K562 (cell line): ENCODE measurements around the gene LHX5.

Experiments
- FOXM1 ChIP-seq, 2 experiments: fragments of 450-650 bp in 1 of 2; sonication (generic) in 1 of 2; formaldehyde crosslinking in 1 of 2; IDR thresholded peaks; 2 replicates each; pipeline versions ENCODE4 v1.6.1 to v1.9.0; 2017 to 2022; ENCODE audit warnings: low read depth in 2 of 2, mild to moderate bottlenecking in 2 of 2, missing genetic modification reagents in 1 of 2, moderate library complexity in 1 of 2
- HDAC2 ChIP-seq: fragments of 450-650 bp; IDR thresholded peaks from 2 replicates; pipeline ENCODE4 v1.6.1; 2016; ENCODE audit warnings: mild to moderate bottlenecking
- MYC ChIP-seq, 2 experiments: fragments of 250-450 bp in 1 of 2; sonication (Bioruptor Pico) in 1 of 2; IDR thresholded peaks; 2 replicates each; pipeline versions ENCODE4 v1.5.1 to v1.6.1; 2012 to 2021; ENCODE audit warnings: low read depth in 2 of 2, borderline replicate concordance in 1 of 2, improper control_type of control experiment in 1 of 2, low read length in 1 of 2, mild to moderate bottlenecking in 1 of 2, moderate library complexity in 1 of 2
- POLR2A ChIP-seq: fragments of 450-650 bp; conservative IDR thresholded peaks from 2 replicates; pipeline ENCODE4 v1.6.1; 2016
- PTBP1 ChIP-seq: fragments of 200-400 bp; formaldehyde crosslinking; IDR thresholded peaks from 2 replicates; pipeline ENCODE4 v1.6.1; 2017; ENCODE audit warnings: low read depth, low read length
- TEAD4 ChIP-seq, 2 experiments: sonication (generic) in 1 of 2; formaldehyde crosslinking in 1 of 2; IDR thresholded peaks; 2 replicates each; pipeline versions ENCODE4 v1.6.1 to v1.8.0; 2012 to 2022; ENCODE audit warnings: borderline replicate concordance in 1 of 2, inconsistent platforms in 1 of 2, low read length in 1 of 2, mild to moderate bottlenecking in 1 of 2, missing genetic modification reagents in 1 of 2
- TF ChIP-seq, protein P1 (sequence below), 2 experiments: IDR thresholded peaks; 2 replicates each; pipeline ENCODE4 v1.6.1; 2011; ENCODE audit warnings: borderline replicate concordance in 1 of 2, control low read depth in 1 of 2, low read depth in 1 of 2, low read length in 1 of 2, mild to moderate bottlenecking in 1 of 2, mixed read lengths in 1 of 2, moderate library complexity in 1 of 2; ENCODE audit not compliant: insufficient read depth in 1 of 2, insufficient read length in 1 of 2, poor library complexity in 1 of 2, severe bottlenecking in 1 of 2; ENCODE audit errors: extremely low read depth in 1 of 2
- TF ChIP-seq, protein P2 (sequence below): sonication (generic); formaldehyde crosslinking; IDR thresholded peaks from 2 replicates; pipeline ENCODE4 v1.8.0; 2022; ENCODE audit warnings: mild to moderate bottlenecking, missing genetic modification reagents
- TF ChIP-seq, protein P3 (sequence below): fragments of 250-450 bp; sonication (Bioruptor Pico); IDR thresholded peaks from 2 replicates; pipeline ENCODE4 v1.8.0; 2021; ENCODE audit warnings: borderline replicate concordance, mild to moderate bottlenecking, moderate library complexity; ENCODE audit not compliant: poor library complexity, severe bottlenecking
- TF ChIP-seq, protein P4 (sequence below): sonication (generic); formaldehyde crosslinking; IDR thresholded peaks from 2 replicates; pipeline ENCODE4 v1.9.0; 2022; ENCODE audit warnings: mild to moderate bottlenecking, missing genetic modification reagents
- TF ChIP-seq, protein P5 (sequence below), 3 experiments: IDR thresholded peaks in 2 of 3; conservative IDR thresholded peaks in 1 of 3; 2 replicates each; pipeline ENCODE4 v1.5.1; 2011 to 2012; ENCODE audit warnings: low read length in 3 of 3, mild to moderate bottlenecking in 3 of 3, control low read depth in 2 of 3, improper control_type of control experiment in 1 of 3, inconsistent platforms in 1 of 3, low read depth in 1 of 3, mixed read lengths in 1 of 3, moderate library complexity in 1 of 3; ENCODE audit not compliant: insufficient read depth in 2 of 3

DNA sequence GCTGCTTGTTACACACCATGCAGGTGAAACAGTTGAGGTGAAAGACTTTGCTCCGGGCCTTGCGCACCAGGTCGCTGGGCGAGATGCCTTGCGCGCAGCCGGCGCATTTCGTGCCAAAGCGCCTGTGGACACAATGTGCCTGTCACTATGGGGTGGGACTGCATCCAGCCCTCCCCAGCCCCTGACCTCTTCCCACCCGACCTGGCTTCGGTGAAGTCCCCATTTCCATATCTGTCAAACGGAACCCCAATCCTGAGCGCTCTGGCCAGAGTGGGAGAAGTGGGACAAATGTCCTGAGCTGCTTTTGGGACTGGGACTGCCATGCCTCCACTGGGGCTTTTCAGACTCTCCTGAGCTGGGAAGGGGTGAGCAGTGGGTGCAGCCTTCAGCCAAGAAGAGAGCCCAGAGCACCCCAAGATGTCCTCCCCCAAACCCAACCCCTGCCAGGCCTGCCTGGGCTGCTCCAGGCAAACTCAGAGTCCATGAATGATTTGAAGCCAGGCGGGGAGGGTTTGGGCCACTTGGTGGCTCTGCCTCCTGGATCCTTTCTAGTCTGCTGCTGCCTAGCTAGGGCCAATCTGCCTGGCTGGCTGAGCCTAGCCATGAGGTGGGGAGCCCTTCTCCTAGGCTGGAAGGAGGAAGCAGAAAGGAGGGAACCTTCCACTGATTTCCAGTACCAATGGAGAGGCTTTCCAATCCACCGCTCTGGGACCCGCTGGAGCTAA is 2.3 kb downstream of the LHX5 start:
- TF ChIP-seq PTBP1 = no peak
- TF ChIP-seq, protein P1, sequence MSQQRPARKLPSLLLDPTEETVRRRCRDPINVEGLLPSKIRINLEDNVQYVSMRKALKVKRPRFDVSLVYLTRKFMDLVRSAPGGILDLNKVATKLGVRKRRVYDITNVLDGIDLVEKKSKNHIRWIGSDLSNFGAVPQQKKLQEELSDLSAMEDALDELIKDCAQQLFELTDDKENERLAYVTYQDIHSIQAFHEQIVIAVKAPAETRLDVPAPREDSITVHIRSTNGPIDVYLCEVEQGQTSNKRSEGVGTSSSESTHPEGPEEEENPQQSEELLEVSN (IDR thresholded peaks at IDR 0.05; ENCODE audit: borderline replicate concordance in 1 of 2, extremely low read depth in 1 of 2, insufficient read depth in 1 of 2, insufficient read length in 1 of 2, low read depth in 1 of 2, low read length in 1 of 2, poor library complexity in 1 of 2, severe bottlenecking in 1 of 2) = no peak
- TF ChIP-seq, protein P2, sequence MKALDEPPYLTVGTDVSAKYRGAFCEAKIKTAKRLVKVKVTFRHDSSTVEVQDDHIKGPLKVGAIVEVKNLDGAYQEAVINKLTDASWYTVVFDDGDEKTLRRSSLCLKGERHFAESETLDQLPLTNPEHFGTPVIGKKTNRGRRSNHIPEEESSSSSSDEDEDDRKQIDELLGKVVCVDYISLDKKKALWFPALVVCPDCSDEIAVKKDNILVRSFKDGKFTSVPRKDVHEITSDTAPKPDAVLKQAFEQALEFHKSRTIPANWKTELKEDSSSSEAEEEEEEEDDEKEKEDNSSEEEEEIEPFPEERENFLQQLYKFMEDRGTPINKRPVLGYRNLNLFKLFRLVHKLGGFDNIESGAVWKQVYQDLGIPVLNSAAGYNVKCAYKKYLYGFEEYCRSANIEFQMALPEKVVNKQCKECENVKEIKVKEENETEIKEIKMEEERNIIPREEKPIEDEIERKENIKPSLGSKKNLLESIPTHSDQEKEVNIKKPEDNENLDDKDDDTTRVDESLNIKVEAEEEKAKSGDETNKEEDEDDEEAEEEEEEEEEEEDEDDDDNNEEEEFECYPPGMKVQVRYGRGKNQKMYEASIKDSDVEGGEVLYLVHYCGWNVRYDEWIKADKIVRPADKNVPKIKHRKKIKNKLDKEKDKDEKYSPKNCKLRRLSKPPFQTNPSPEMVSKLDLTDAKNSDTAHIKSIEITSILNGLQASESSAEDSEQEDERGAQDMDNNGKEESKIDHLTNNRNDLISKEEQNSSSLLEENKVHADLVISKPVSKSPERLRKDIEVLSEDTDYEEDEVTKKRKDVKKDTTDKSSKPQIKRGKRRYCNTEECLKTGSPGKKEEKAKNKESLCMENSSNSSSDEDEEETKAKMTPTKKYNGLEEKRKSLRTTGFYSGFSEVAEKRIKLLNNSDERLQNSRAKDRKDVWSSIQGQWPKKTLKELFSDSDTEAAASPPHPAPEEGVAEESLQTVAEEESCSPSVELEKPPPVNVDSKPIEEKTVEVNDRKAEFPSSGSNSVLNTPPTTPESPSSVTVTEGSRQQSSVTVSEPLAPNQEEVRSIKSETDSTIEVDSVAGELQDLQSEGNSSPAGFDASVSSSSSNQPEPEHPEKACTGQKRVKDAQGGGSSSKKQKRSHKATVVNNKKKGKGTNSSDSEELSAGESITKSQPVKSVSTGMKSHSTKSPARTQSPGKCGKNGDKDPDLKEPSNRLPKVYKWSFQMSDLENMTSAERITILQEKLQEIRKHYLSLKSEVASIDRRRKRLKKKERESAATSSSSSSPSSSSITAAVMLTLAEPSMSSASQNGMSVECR (CRISPR knock-in tag) = no peak
- TF ChIP-seq, protein P3, sequence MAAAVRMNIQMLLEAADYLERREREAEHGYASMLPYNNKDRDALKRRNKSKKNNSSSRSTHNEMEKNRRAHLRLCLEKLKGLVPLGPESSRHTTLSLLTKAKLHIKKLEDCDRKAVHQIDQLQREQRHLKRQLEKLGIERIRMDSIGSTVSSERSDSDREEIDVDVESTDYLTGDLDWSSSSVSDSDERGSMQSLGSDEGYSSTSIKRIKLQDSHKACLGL (CRISPR knock-in tag) = no peak
- TF ChIP-seq, protein P4, sequence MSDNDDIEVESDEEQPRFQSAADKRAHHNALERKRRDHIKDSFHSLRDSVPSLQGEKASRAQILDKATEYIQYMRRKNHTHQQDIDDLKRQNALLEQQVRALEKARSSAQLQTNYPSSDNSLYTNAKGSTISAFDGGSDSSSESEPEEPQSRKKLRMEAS = no peak
- no peak for TF ChIP-seq FOXM1 (IDR thresholded peaks at IDR 0.05; ENCODE audit: low read depth)
- no peak for TF ChIP-seq FOXM1 (CRISPR knock-in tag; IDR thresholded peaks at IDR 0.05; ENCODE audit: low read depth)
- TF ChIP-seq, protein P5, sequence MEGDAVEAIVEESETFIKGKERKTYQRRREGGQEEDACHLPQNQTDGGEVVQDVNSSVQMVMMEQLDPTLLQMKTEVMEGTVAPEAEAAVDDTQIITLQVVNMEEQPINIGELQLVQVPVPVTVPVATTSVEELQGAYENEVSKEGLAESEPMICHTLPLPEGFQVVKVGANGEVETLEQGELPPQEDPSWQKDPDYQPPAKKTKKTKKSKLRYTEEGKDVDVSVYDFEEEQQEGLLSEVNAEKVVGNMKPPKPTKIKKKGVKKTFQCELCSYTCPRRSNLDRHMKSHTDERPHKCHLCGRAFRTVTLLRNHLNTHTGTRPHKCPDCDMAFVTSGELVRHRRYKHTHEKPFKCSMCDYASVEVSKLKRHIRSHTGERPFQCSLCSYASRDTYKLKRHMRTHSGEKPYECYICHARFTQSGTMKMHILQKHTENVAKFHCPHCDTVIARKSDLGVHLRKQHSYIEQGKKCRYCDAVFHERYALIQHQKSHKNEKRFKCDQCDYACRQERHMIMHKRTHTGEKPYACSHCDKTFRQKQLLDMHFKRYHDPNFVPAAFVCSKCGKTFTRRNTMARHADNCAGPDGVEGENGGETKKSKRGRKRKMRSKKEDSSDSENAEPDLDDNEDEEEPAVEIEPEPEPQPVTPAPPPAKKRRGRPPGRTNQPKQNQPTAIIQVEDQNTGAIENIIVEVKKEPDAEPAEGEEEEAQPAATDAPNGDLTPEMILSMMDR (IDR thresholded peaks at IDR 0.05 in 2 of 3, conservative IDR thresholded peaks at IDR 0.05 in 1 of 3; ENCODE audit: insufficient read depth in 2 of 3, low read depth in 1 of 3, low read length in 3 of 3) = no peak
- no peak for TF ChIP-seq HDAC2
- TF ChIP-seq MYC (IDR thresholded peaks at IDR 0.05; ENCODE audit: low read depth, low read length) = no peak
- TF ChIP-seq MYC (CRISPR knock-in tag; IDR thresholded peaks at IDR 0.05; ENCODE audit: borderline replicate concordance, low read depth) = no peak
- no peak for TF ChIP-seq POLR2A
- no peak for TF ChIP-seq TEAD4 (IDR thresholded peaks at IDR 0.05; ENCODE audit: low read length)
- TF ChIP-seq TEAD4 (CRISPR knock-in tag; IDR thresholded peaks at IDR 0.05; ENCODE audit: borderline replicate concordance) = no peak
